Measurements from ENCODE around the gene GSK3A.

The GSK3A gene

GRCh38 chr19:42242512-42243409 is at the start of gene GSK3A:
GSK3A (minus strand) TSS chr19:42242602; CDS start chr19:42242465, 137 bp downstream.
- no peaks in the 10 kb centered on the region for H3K36me3 ChIP-seq (ENCODE audit: control insufficient read depth, insufficient read depth, low read length)
- peaks cover 7% of the 10 kb centered on the region for H3K4me1 ChIP-seq (ENCODE audit: control insufficient read depth, insufficient read depth, low read length)
- H3K4me3 ChIP-seq (ENCODE audit: low read depth, low read length), result peak within 1 kb of the TSS; percentile 66
- H3K9me3 ChIP-seq (ENCODE audit: control insufficient read depth, insufficient read depth, low read length), result no peaks in the 10 kb centered on the region
- no peaks in the 10 kb centered on the region for H3K27me3 ChIP-seq (ENCODE audit: control insufficient read depth, insufficient read depth, low read length)
- peak within 1 kb of the TSS; percentile 51 for H3K9ac ChIP-seq (ENCODE audit: low read depth, low read length)

GRCh38 chr19:42291435-42291810 is 49.0 kb upstream of the GSK3A start:
- H3K4me1 ChIP-seq (ENCODE audit: control insufficient read depth, insufficient read depth, low read length), result peaks cover 5% of the 10 kb centered on the region
- H3K4me3 ChIP-seq (ENCODE audit: low read depth, low read length), result no peak overlapping the region
- H3K9me3 ChIP-seq (ENCODE audit: control insufficient read depth, insufficient read depth, low read length), result no peaks in the 10 kb centered on the region
- H3K9ac ChIP-seq (ENCODE audit: low read depth, low read length), result no peak overlapping the region
- no peaks in the 10 kb centered on the region for H3K27me3 ChIP-seq (ENCODE audit: control insufficient read depth, insufficient read depth, low read length)
- H3K36me3 ChIP-seq (ENCODE audit: control insufficient read depth, insufficient read depth, low read length), result peaks cover 73% of the 10 kb centered on the region

GRCh38 chr19:42290523-42291434 is 48.4 kb upstream of the GSK3A start:
- Histone ChIP-seq H3K36me3 (ENCODE audit: control insufficient read depth, insufficient read depth, low read length) (peaks cover 70% of the 10 kb centered on the region), H3K27me3 (ENCODE audit: control insufficient read depth, insufficient read depth, low read length) (no peaks in the 10 kb centered on the region), H3K9ac (ENCODE audit: low read depth, low read length) (no peak overlapping the region), H3K9me3 (ENCODE audit: control insufficient read depth, insufficient read depth, low read length) (no peaks in the 10 kb centered on the region), H3K4me3 (ENCODE audit: low read depth, low read length) (no peak overlapping the region), H3K4me1 (ENCODE audit: control insufficient read depth, insufficient read depth, low read length) (peaks cover 2% of the 10 kb centered on the region)

GRCh38 chr19:42290136-42290522 is 47.7 kb upstream of the GSK3A start:
- Histone ChIP-seq H3K27me3 (ENCODE audit: control insufficient read depth, insufficient read depth, low read length) (no peaks in the 10 kb centered on the region), H3K36me3 (ENCODE audit: control insufficient read depth, insufficient read depth, low read length) (peaks cover 68% of the 10 kb centered on the region), H3K9ac (ENCODE audit: low read depth, low read length) (no peak overlapping the region), H3K4me1 (ENCODE audit: control insufficient read depth, insufficient read depth, low read length) (peaks cover 2% of the 10 kb centered on the region), H3K9me3 (ENCODE audit: control insufficient read depth, insufficient read depth, low read length) (no peaks in the 10 kb centered on the region), H3K4me3 (ENCODE audit: low read depth, low read length) (no peak overlapping the region)

GRCh38 chr19:42289556-42290041 is 47.2 kb upstream of the GSK3A start:
- peaks cover 66% of the 10 kb centered on the region for H3K36me3 ChIP-seq (ENCODE audit: control insufficient read depth, insufficient read depth, low read length)
- H3K27me3 ChIP-seq (ENCODE audit: control insufficient read depth, insufficient read depth, low read length), result no peaks in the 10 kb centered on the region
- H3K4me1 ChIP-seq (ENCODE audit: control insufficient read depth, insufficient read depth, low read length), result peaks cover 2% of the 10 kb centered on the region
- no peak overlapping the region for H3K9ac ChIP-seq (ENCODE audit: low read depth, low read length)
- no peak overlapping the region for H3K4me3 ChIP-seq (ENCODE audit: low read depth, low read length)
- no peaks in the 10 kb centered on the region for H3K9me3 ChIP-seq (ENCODE audit: control insufficient read depth, insufficient read depth, low read length)

GRCh38 chr19:42288881-42289555 is 46.6 kb upstream of the GSK3A start:
- Histone ChIP-seq H3K9me3 (ENCODE audit: control insufficient read depth, insufficient read depth, low read length) (no peaks in the 10 kb centered on the region), H3K36me3 (ENCODE audit: control insufficient read depth, insufficient read depth, low read length) (peaks cover 60% of the 10 kb centered on the region), H3K27me3 (ENCODE audit: control insufficient read depth, insufficient read depth, low read length) (no peaks in the 10 kb centered on the region), H3K9ac (ENCODE audit: low read depth, low read length) (no peak overlapping the region), H3K4me1 (ENCODE audit: control insufficient read depth, insufficient read depth, low read length) (peaks cover 2% of the 10 kb centered on the region), H3K4me3 (ENCODE audit: low read depth, low read length) (no peak overlapping the region)

- peaks cover 2% of the 10 kb centered on the region for H3K4me1 ChIP-seq (ENCODE audit: control insufficient read depth, insufficient read depth, low read length)
- no peak overlapping the region for H3K9ac ChIP-seq (ENCODE audit: low read depth, low read length)
- peaks cover 55% of the 10 kb centered on the region for H3K36me3 ChIP-seq (ENCODE audit: control insufficient read depth, insufficient read depth, low read length)
- H3K4me3 ChIP-seq (ENCODE audit: low read depth, low read length), result no peak overlapping the region
- H3K9me3 ChIP-seq (ENCODE audit: control insufficient read depth, insufficient read depth, low read length), result no peaks in the 10 kb centered on the region
- no peaks in the 10 kb centered on the region for H3K27me3 ChIP-seq (ENCODE audit: control insufficient read depth, insufficient read depth, low read length)
Measured at GRCh38 chr19:42288387-42288786, 46.0 kb upstream of the GSK3A start.

- no peaks in the 10 kb centered on the region for H3K9me3 ChIP-seq (ENCODE audit: control insufficient read depth, insufficient read depth, low read length)
- H3K36me3 ChIP-seq (ENCODE audit: control insufficient read depth, insufficient read depth, low read length), result peaks cover 49% of the 10 kb centered on the region
- peaks cover 6% of the 10 kb centered on the region for H3K4me1 ChIP-seq (ENCODE audit: control insufficient read depth, insufficient read depth, low read length)
- H3K4me3 ChIP-seq (ENCODE audit: low read depth, low read length), result no peak overlapping the region
- H3K9ac ChIP-seq (ENCODE audit: low read depth, low read length), result no peak overlapping the region
- H3K27me3 ChIP-seq (ENCODE audit: control insufficient read depth, insufficient read depth, low read length), result no peaks in the 10 kb centered on the region
Measured at GRCh38 chr19:42287827-42288107, 45.4 kb upstream of the GSK3A start.

GRCh38 chr19:42287017-42287826 is 44.8 kb upstream of the GSK3A start:
- H3K36me3 ChIP-seq (ENCODE audit: control insufficient read depth, insufficient read depth, low read length), result peaks cover 44% of the 10 kb centered on the region
- H3K4me3 ChIP-seq (ENCODE audit: low read depth, low read length), result no peak overlapping the region
- no peak overlapping the region for H3K9ac ChIP-seq (ENCODE audit: low read depth, low read length)
- H3K9me3 ChIP-seq (ENCODE audit: control insufficient read depth, insufficient read depth, low read length), result no peaks in the 10 kb centered on the region
- H3K4me1 ChIP-seq (ENCODE audit: control insufficient read depth, insufficient read depth, low read length), result peaks cover 11% of the 10 kb centered on the region
- H3K27me3 ChIP-seq (ENCODE audit: control insufficient read depth, insufficient read depth, low read length), result no peaks in the 10 kb centered on the region

- Histone ChIP-seq H3K9me3 (ENCODE audit: control insufficient read depth, insufficient read depth, low read length) (no peaks in the 10 kb centered on the region), H3K4me3 (ENCODE audit: low read depth, low read length) (no peak overlapping the region), H3K36me3 (ENCODE audit: control insufficient read depth, insufficient read depth, low read length) (peaks cover 43% of the 10 kb centered on the region), H3K9ac (ENCODE audit: low read depth, low read length) (no peak overlapping the region), H3K27me3 (ENCODE audit: control insufficient read depth, insufficient read depth, low read length) (no peaks in the 10 kb centered on the region), H3K4me1 (ENCODE audit: control insufficient read depth, insufficient read depth, low read length) (peaks cover 18% of the 10 kb centered on the region)
Measured at GRCh38 chr19:42286349-42287016, 44.1 kb upstream of the GSK3A start.
